IPS DF 6.9 (cell line): ENCODE results near the gene UGT1A10.

ENCODE experiments used
- DNase-seq: peaks from one replicate; pipeline ENCODE4 v3.0.0-alpha.2; 2013; ENCODE audit warnings: low read depth, low spot score
- H3K27ac ChIP-seq: one replicate; pipeline ENCODE4 v1.5.1; 2013; ENCODE audit warnings: low read length, control low read depth
- H3K27me3 ChIP-seq: 2 replicates; pipeline ENCODE4 v1.6.1; 2013; ENCODE audit warnings: mild to moderate bottlenecking, low read length; ENCODE audit not compliant: control insufficient read depth, insufficient read depth
- H3K36me3 ChIP-seq: 2 replicates; pipeline ENCODE4 v1.6.1; 2013; ENCODE audit warnings: low read length; ENCODE audit not compliant: control insufficient read depth, insufficient read depth
- H3K4me1 ChIP-seq: 2 replicates; pipeline ENCODE4 v1.6.1; 2013; ENCODE audit warnings: low read length; ENCODE audit not compliant: control insufficient read depth, insufficient read depth
- H3K4me3 ChIP-seq: 2 replicates; pipeline ENCODE4 v1.5.1; 2013; ENCODE audit warnings: mild to moderate bottlenecking, low read length
- H3K9me3 ChIP-seq: 2 replicates; pipeline ENCODE4 v1.6.1; 2013; ENCODE audit warnings: low read length, inconsistent platforms; ENCODE audit not compliant: control insufficient read depth, insufficient read depth
- WGBS: extraction: QIAGEN DNeasy Blood & Tissue Kit; methylation state at CpG from one replicate; pipeline ENCODE4 v1.1.7; 2013; ENCODE audit warnings: mixed read lengths, missing lambda C conversion rate; ENCODE audit not compliant: insufficient read length, insufficient coverage; 5-methylcytosine and 5-hydroxymethylcytosine counted together

The UGT1A10 gene

DNA sequence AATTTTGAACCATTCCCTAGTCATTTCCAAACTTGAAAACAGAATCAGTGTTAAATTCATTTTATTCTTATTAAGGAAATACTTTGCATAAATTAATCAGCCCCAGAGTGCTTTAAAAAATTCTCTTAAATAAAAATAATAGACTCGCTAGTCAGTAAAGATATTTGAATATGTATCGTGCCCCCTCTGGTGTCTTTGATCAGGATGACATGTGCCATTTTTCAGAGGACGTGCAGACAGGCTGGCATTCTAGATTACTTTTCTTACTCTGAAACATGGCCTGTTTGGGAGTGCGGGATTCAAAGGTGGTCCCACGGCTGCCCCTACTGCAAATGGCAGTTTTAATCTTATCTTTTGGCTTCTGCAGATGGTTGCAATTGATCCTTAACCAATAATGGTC, 136.3 kb downstream of the UGT1A10 start:
- Histone ChIP-seq H3K27me3 (no peaks in the 10 kb centered on the region), H3K27ac (no peak overlapping the region), H3K4me3 (no peak overlapping the region), H3K9me3 (no peaks in the 10 kb centered on the region), H3K36me3 (no peaks in the 10 kb centered on the region), H3K4me1 (no peaks in the 10 kb centered on the region)
- no peak for DNase-seq
- WGBS = no CpG with 5 or more reads among the region's 5 CpGs

DNA sequence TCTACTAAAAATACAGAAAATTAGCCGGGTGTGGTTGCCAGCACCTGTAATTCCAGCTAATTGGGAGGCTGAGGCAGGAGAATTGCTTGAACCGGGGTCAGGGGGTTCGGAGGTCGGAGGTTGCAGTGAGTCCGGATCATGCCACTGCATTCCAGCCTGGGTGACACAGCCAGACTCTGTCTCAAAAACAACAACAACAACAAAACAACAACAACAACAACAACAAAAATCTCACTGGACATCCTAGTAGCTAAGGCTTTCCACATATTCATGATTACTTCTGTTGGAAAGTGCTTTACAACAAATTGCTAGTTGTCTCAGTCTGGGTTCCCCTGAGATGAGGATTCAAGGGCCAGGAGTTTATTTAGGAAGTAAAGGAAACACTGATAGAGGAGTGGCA, 137.6 kb downstream of the UGT1A10 start:
- Histone ChIP-seq H3K4me3 (no peak overlapping the region), H3K36me3 (no peaks in the 10 kb centered on the region), H3K4me1 (no peaks in the 10 kb centered on the region), H3K9me3 (no peaks in the 10 kb centered on the region), H3K27ac (no peak overlapping the region), H3K27me3 (no peaks in the 10 kb centered on the region)
- no CpG with 5 or more reads among the region's 5 CpGs for WGBS
- DNase-seq = no peak

DNA sequence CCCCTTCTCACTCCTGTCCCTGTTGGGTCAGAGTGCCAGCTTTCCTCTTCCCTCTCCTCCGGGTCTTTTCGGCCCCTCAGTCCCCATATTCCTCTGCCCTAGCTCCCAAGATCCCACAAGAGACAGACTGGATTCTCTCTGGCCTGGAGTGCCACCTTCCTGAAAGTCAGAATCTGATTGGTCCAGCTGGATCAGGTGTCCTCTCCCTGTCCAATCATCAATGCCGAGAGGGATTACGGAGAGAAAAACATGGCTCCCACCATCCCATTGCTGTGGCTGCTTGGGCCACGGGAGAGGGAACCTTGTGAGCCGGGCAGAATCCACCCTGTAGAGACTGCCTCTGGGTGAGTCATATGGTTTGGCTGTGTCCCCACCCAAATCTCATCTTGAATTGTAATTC, 139.2 kb downstream of the UGT1A10 start:
- Histone ChIP-seq H3K9me3 (no peaks in the 10 kb centered on the region), H3K27ac (no peak overlapping the region), H3K36me3 (no peaks in the 10 kb centered on the region), H3K4me1 (no peaks in the 10 kb centered on the region), H3K4me3 (no peak overlapping the region), H3K27me3 (no peaks in the 10 kb centered on the region)
- DNase-seq = no peak
- WGBS = no CpG with 5 or more reads among the region's 6 CpGs

DNA sequence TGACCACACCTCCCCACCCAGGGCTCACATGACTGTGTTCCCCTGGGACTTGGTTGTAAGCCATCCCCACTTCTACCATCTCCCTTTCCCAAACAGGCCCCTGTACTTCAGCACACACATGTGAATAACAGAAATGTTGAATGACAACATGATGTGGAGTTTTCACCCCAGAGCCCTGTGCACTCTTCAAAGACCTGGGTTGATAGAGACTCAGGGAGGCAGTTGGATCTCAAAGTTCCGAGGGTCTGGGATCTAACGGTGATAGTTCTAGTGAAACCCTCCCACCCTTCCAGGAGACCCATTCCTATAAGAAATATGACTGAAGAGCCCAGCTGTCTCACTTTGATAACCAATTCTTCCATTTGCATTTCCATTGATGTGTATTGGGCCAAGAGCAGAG, 141.8 kb downstream of the UGT1A10 start, which contains the start of gene MROH2A:
TSS of gene MROH2A (plus strand) at position 301 of the 400 bp plus-strand sequence. CDS start 1,029 bp downstream, outside the sequence.
- no peaks in the 10 kb centered on the region for H3K36me3 ChIP-seq
- no peak for DNase-seq
- no peaks in the 10 kb centered on the region for H3K27me3 ChIP-seq
- H3K4me3 ChIP-seq = no peak within 1 kb of the TSS
- H3K27ac ChIP-seq = no peak within 1 kb of the TSS
- no peaks in the 10 kb centered on the region for H3K4me1 ChIP-seq
- WGBS = no CpG with 5 or more reads among the region's 2 CpGs
- H3K9me3 ChIP-seq = no peaks in the 10 kb centered on the region

DNA sequence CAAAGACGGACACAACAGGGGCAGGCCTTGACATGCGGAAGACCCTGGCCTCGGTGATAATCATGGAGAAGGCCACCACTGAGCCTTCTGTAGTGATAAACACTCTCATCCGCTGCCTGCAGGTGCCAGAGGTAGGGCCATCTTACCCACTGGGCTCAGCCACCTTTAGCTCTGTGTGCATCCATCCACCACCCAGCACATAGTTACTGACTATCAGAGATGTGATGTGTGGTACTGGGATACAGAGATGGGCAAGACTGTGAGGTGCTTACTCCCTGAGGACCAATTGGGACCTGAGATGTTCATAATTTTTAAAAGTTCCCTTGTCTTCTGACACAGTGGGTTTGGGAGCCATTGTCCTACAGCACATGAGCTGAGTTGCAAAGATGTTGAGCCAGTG, 143.5 kb downstream of the UGT1A10 start:
- H3K9me3 ChIP-seq = no peaks in the 10 kb centered on the region
- H3K36me3 ChIP-seq = no peaks in the 10 kb centered on the region
- no CpG with 5 or more reads among the region's 4 CpGs for WGBS
- no peaks in the 10 kb centered on the region for H3K27me3 ChIP-seq
- no peaks in the 10 kb centered on the region for H3K4me1 ChIP-seq
- H3K27ac ChIP-seq = no peak overlapping the region
- no peak overlapping the region for H3K4me3 ChIP-seq
- no peak for DNase-seq

DNA sequence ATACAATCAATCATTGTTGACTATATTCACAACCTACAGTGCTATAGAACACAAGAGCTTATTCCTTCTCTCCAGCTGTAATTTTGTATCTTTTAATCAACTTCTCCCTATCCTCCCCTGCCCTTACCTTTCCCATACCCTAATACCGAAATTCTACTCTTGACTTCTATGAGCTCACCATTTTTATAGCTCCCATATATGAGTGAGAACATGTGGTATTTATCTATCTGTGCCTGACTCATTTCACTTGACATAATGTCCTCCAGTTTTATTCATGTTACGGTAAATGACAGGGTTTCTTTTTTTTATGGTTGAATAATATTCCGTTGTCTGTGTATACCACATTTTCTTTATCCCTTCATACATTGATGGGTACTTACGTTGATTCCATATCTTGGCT, 144.5 kb downstream of the UGT1A10 start:
- no peaks in the 10 kb centered on the region for H3K9me3 ChIP-seq
- no peaks in the 10 kb centered on the region for H3K4me1 ChIP-seq
- no peak for DNase-seq
- no peaks in the 10 kb centered on the region for H3K27me3 ChIP-seq
- WGBS = 100% methylated on average over 1 of the region's 4 CpGs
- H3K36me3 ChIP-seq = no peaks in the 10 kb centered on the region
- no peak overlapping the region for H3K4me3 ChIP-seq
- H3K27ac ChIP-seq = no peak overlapping the region

DNA sequence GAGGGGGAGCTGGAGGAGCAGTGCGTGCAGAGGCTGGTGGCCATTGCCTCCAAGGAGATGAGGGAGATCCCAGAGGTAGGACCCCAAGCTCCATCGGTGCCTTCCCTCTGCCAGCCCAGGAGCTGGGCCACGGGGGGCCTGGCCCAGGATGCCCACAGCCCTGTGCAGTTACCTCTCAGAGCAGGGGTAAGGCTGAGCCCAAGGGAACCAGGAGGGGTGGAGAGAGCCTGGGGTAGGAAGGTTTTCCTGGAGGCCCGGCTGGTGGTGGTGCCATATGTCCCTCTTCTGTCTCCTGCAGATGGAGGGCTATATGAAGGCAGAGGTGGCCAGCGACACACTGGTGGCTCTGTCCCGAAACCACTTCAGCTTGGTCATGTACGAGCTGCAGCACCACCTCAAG, 153.3 kb downstream of the UGT1A10 start:
- no CpG with 5 or more reads among the region's 7 CpGs for WGBS
- H3K27ac ChIP-seq = no peak overlapping the region
- no peak for DNase-seq
- H3K9me3 ChIP-seq = no peaks in the 10 kb centered on the region
- no peaks in the 10 kb centered on the region for H3K27me3 ChIP-seq
- H3K36me3 ChIP-seq = 0 out of 2 replicates have a peak, but pooled peaks cover 3% of the 10 kb centered on the region
- H3K4me3 ChIP-seq = no peak overlapping the region
- H3K4me1 ChIP-seq = no peaks in the 10 kb centered on the region

DNA sequence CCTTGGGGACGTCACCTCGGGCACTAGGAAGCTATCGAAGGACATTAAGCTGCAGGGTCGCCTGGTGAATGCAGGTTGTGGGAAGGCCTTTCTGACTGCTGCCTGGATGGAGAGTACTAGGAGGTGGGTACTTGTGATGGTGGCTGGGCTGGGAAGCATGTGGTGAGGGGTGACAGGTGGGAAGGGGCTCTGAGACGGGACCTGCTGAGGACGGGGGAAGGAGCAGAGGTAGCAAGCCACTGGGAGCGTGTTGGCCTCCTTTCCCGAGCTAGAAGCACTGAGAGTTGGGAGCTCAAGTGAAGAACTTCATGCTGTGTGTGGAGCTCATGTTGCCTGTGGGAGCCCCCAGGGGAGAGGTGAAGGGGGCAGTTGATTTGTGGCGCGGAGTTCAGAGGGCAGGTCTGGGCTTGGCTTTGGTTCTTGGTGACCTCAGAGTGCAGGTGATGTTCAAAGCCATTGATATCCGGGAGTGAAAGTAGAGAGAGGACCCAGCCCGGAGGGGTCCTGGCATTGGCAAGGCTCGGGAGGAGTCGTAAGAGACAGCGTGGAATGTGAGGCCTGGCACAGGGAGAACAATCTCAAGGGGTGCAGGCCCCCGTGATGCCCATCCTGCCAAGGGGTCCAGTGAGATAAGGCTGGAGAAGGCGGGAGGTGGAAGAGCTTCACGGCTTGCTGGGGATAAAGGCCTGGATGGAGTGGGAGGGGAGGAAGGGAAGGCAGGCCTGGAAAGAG, 155.1 kb downstream of the UGT1A10 start:
- no peak overlapping the region for H3K4me3 ChIP-seq
- no CpG with 5 or more reads among the region's 18 CpGs for WGBS

DNA sequence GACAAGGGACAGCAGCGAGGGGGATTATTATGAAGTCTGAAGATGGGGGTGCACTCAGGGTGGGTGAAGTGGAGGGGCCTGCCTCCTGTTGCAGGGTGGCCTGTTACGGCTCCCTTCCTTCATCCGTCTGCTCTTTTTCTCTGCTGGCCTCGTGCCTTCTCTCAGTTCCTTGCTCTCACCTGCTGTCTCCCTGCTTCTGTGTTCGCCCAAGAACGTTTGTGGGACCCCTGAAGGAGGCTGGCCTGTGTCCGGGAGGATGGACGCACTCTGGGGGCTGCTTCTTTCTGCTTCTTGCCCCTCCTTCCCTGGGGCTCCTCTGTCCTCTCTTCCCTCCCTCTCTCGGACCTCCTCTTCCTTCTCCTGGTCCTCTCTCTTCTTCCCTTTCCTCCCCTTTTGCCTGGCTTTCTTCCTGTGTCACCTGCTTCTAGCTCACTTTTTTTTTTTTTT, 155.7 kb downstream of the UGT1A10 start:
- Histone ChIP-seq H3K36me3 (0 out of 2 replicates have a peak, but pooled peaks cover 3% of the 10 kb centered on the region), H3K27ac (no peak overlapping the region), H3K9me3 (no peaks in the 10 kb centered on the region), H3K27me3 (no peaks in the 10 kb centered on the region), H3K4me1 (no peaks in the 10 kb centered on the region), H3K4me3 (no peak overlapping the region)
- no peak for DNase-seq
- WGBS = no CpG with 5 or more reads among the region's 9 CpGs

More for the DNA sequence above, 155.1 kb downstream of the UGT1A10 start:
- H3K27ac ChIP-seq = no peak overlapping the region
- no peaks in the 10 kb centered on the region for H3K4me1 ChIP-seq
- DNase-seq = no peak
- H3K27me3 ChIP-seq = no peaks in the 10 kb centered on the region
- 0 out of 2 replicates have a peak, but pooled peaks cover 3% of the 10 kb centered on the region for H3K36me3 ChIP-seq
- no peaks in the 10 kb centered on the region for H3K9me3 ChIP-seq

DNA sequence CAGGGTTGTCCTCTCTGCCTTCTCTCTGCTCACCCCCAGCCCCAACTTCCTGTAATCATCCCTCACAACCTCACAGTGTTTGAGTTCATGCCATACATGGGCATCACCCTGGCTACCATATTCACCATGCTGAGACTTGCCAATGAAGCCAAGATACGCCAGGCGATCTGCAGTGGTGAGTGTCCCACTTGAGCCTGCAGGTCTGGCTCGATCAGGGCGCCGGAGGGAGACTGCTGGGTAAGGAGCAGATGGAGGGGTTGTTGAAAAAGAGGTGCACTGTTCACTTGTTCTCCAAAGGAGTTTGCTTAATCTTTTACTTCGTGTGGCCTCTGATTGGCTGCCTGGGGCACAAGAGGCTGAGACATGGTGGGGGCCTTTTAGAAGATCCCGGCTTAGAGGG, 156.5 kb downstream of the UGT1A10 start:
- H3K4me1 ChIP-seq = no peaks in the 10 kb centered on the region
- no peaks in the 10 kb centered on the region for H3K9me3 ChIP-seq
- H3K36me3 ChIP-seq = 0 out of 2 replicates have a peak, but pooled peaks cover 3% of the 10 kb centered on the region
- no peaks in the 10 kb centered on the region for H3K27me3 ChIP-seq
- WGBS = no CpG with 5 or more reads among the region's 7 CpGs
- no peak for DNase-seq
- H3K27ac ChIP-seq = no peak overlapping the region
- no peak overlapping the region for H3K4me3 ChIP-seq
